Stimulated activated naive B cell treated with anti-CD40 and anti-IgM and Interleukin-4, amounts not matched to agents 10 μg/mL and 1 μg/mL and 100 μg/mL, for 72 hours (primary cell): ENCODE measurements around the gene RERE.
A peak's percentile ranks its signal among the peaks of the same experiment; 100 is the strongest.

Source experiments
- ATAC-seq, 2 donors: fragments of 150-1000 bp; cut with Tn5 transposase; replicated peaks; 2 replicates each; pipeline ENCODE4 v1.10.0; 2021; ENCODE audit warnings: moderate library complexity in 1 of 2
- DNase-seq: peaks from one replicate; pipeline ENCODE4 v3.0.0; 2021
- H3K27ac Mint-ChIP-seq: one replicate; pipeline ENCODE4 v1.8.0; 2022; ENCODE audit warnings: mild to moderate bottlenecking, mixed read lengths
- H3K27me3 Mint-ChIP-seq, 2 donors: one replicate each; pipeline ENCODE4 v1.8.0; 2022; ENCODE audit warnings: mixed read lengths in 2 of 2
- H3K36me3 Mint-ChIP-seq, 2 donors: one replicate each; pipeline ENCODE4 v1.8.0; 2022; ENCODE audit warnings: mixed read lengths in 2 of 2, mild to moderate bottlenecking in 1 of 2
- H3K4me1 Mint-ChIP-seq, 2 donors: one replicate each; pipeline ENCODE4 v1.8.0; 2022; ENCODE audit warnings: mixed read lengths in 2 of 2, mild to moderate bottlenecking in 1 of 2
- H3K4me3 Mint-ChIP-seq, 2 donors: one replicate each; pipeline ENCODE4 v1.8.0; 2022; ENCODE audit warnings: mild to moderate bottlenecking in 2 of 2, mixed read lengths in 2 of 2, moderate library complexity in 1 of 2
- H3K9me3 Mint-ChIP-seq, 2 donors: one replicate each; pipeline ENCODE4 v1.8.0; 2022; ENCODE audit warnings: mixed read lengths in 2 of 2, mild to moderate bottlenecking in 1 of 2

The RERE gene

DNA sequence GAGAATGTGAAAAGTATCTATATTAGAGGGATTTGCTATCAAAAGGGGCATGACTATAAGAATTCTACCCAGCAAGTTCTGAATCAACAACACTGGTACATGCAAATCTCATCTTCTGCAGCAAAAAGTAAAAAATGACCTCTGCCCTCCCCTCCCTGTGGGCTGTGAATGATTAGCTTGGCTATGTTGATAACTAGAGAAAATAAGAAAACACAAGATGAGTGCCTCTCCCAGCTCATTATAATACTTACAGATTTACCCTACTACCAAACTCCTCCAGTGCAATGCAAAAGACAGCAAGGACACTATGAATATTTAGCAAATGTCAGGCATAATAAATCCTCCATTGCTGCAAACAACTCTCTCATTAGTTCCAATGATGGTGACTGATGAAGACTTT is 397.1 kb downstream of the RERE start:
- Mint-ChIP-seq H3K27ac (no peak overlapping the region), H3K4me1 (peaks cover 28 to 29% of the 10 kb centered on the region in 2 donors), H3K36me3 (peaks cover 34 to 38% of the 10 kb centered on the region in 2 donors), H3K9me3 (peaks cover 5 to 6% of the 10 kb centered on the region in 2 donors), H3K27me3 (no peaks in the 10 kb centered on the region), H3K4me3 (no peak overlapping the region)
- ATAC-seq (no peak), DNase-seq (no peak)

DNA sequence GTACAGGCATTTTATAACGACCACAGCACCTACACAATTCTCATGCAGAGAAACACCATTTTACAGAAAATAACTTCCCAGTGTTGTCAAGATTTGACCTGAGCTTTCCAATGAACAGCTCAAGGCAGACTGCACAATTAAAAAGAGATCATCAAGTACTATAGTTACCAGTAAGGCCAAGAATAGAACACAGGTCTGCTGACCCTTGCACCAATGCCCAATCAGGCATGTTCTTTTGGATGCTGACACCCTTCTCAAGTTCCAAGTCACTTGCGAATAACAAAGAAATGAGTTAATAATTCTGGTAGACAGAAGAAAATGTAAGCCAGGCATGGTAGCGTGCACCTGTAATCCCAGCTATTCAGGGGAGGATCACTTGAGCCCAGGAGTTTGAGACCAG is 397.6 kb downstream of the RERE start:
- ATAC-seq (no peak), DNase-seq (no peak)
- peaks cover 29 to 36% of the 10 kb centered on the region in 2 donors for H3K36me3 Mint-ChIP-seq
- H3K4me3 Mint-ChIP-seq, result no peak overlapping the region
- no peaks in the 10 kb centered on the region for H3K27me3 Mint-ChIP-seq
- H3K27ac Mint-ChIP-seq, result no peak overlapping the region
- H3K4me1 Mint-ChIP-seq, result peaks cover 24 to 27% of the 10 kb centered on the region in 2 donors
- H3K9me3 Mint-ChIP-seq, result peaks cover 4 to 6% of the 10 kb centered on the region in 2 donors

DNA sequence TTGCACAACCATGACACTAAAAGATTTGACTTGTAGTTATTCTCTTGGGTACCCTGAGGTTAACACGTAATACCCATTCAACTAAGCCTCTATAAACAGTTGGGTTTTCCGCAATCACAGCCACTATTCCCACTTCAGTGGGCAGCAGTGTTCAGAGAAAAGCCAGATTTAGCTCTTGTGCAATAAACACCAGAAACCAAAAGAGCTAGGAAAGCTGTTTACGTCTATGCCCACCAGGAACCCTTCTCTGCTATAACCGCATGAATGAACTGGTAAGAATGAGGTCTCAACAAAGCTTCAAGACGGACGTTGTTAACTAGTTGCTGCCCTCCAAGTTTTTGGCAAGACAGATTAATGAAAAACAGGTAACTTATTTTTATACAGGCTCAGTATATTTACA is 398.3 kb downstream of the RERE start:
- Mint-ChIP-seq H3K4me3 (no peak overlapping the region), H3K27ac (no peak overlapping the region), H3K27me3 (no peaks in the 10 kb centered on the region), H3K9me3 (no peaks in the 10 kb centered on the region), H3K4me1 (peaks cover 18 to 20% of the 10 kb centered on the region in 2 donors), H3K36me3 (peaks cover 24 to 29% of the 10 kb centered on the region in 2 donors)
- no peak for DNase-seq
- ATAC-seq, result no peak

DNA sequence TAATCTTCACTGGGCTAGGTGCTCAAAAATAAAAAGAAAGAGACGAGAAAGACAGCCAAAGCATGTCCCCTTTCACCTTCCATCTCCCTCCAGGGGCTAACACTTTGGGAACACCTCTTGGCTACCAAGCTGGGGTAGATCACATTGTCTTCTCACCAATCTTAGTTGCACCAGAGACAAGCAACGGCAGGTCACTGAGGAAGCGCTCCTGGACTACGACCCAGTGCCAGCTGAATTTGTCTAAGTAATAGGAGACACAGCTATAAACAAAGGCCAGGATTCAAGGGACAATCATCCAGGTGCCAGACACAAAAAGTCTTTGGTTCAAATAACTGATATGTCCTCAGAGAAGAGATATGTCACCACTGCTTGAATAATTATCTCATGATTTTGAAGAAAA is 399.1 kb downstream of the RERE start:
- H3K27me3 Mint-ChIP-seq, result no peaks in the 10 kb centered on the region
- no peak overlapping the region for H3K27ac Mint-ChIP-seq
- ATAC-seq (no peak), DNase-seq (no peak)
- H3K4me1 Mint-ChIP-seq, result peaks cover 16 to 18% of the 10 kb centered on the region in 2 donors
- H3K9me3 Mint-ChIP-seq, result no peaks in the 10 kb centered on the region
- peaks cover 26 to 30% of the 10 kb centered on the region in 2 donors for H3K36me3 Mint-ChIP-seq
- H3K4me3 Mint-ChIP-seq, result no peak overlapping the region

DNA sequence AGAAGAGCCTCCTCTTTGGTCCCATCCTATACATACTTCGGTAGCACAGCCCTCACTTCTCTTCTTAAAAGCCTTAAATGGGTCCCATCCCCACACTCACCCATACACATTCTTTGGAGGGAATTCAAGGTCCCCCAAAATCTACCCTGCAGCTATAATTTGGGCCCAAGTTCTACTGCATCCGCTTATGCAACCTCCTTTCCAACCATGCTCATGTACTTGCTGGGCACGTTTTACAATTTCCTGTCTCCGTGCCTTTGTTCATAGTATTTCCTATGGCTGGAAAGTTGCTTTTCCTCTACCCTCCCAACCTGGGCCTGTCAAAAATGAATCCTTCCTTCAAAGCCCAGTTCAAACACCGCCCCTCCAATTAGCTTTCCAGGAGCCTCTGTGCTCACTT is 399.8 kb downstream of the RERE start:
- Mint-ChIP-seq H3K9me3 (no peaks in the 10 kb centered on the region), H3K27ac (peak overlapping the region; percentile 79), H3K36me3 (peaks cover 23 to 30% of the 10 kb centered on the region in 2 donors), H3K27me3 (no peaks in the 10 kb centered on the region), H3K4me1 (peaks cover 16 to 21% of the 10 kb centered on the region in 2 donors), H3K4me3 (no peak overlapping the region)
- no peak for ATAC-seq
- DNase-seq, result no peak

DNA sequence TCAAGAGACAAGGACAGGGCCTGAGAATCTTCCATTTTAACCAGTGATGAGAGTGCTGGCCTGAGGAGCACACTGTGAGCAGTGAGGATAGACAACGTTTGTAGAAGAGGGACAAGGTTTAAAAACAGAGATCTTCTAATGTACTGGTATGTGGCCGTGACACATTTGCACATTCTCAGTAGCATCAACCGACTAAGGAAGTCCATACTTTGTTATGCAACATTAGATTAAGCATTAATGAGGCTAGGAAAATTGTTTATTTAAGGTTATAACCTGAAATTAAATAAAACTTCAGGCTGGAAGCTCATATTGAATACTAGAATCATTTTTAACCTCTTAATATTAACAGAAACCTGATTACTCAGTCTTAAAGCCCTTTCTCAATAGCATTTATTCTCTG is 400.6 kb downstream of the RERE start:
- Mint-ChIP-seq H3K27me3 (no peaks in the 10 kb centered on the region), H3K4me1 (peaks cover 21 to 28% of the 10 kb centered on the region in 2 donors), H3K36me3 (peaks cover 23 to 34% of the 10 kb centered on the region in 2 donors), H3K4me3 (no peak overlapping the region), H3K9me3 (no peaks in the 10 kb centered on the region), H3K27ac (no peak overlapping the region)
- DNase-seq (no peak), ATAC-seq (no peak)

DNA sequence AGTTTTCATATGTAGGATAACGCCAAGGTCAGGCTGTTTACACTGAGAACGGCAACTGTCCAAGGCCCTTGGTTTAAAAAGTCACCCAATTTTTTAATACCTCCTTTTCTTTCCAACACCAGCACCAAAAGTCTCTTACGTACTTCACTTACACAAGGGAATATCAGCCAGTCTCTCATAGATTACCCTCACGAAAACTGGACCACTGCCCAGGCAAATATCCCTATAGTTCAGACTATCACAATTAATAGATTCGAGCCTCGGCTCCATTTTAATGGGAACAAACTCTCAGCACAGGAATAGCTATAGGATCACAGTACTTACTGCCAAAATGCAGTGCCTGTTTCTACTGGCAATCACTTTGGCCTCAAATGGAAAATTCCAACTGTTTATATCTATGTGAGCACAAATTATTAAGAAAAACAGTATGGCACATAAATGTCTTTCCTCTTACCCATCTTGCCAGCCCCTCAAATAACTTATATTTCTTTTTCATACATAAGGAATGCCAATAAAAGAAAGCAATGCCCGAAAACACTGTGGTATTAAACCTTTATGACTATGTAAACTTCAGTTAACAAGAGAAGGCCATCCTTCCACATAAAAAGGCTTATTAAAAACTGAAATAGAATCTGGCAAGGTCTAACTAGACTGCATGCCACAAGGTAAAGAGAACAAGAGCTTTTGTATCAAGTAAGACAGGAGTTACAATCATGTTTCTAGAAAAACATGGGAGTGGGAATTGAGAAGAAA is 401.7 kb downstream of the RERE start:
- Mint-ChIP-seq H3K36me3 (peaks cover 24 to 36% of the 10 kb centered on the region in 2 donors), H3K4me3 (no peak overlapping the region), H3K4me1 (peaks cover 22 to 32% of the 10 kb centered on the region in 2 donors), H3K27ac (peak overlapping the region; percentile 82), H3K27me3 (no peaks in the 10 kb centered on the region), H3K9me3 (no peaks in the 10 kb centered on the region)
- ATAC-seq (no peak), DNase-seq (no peak)

DNA sequence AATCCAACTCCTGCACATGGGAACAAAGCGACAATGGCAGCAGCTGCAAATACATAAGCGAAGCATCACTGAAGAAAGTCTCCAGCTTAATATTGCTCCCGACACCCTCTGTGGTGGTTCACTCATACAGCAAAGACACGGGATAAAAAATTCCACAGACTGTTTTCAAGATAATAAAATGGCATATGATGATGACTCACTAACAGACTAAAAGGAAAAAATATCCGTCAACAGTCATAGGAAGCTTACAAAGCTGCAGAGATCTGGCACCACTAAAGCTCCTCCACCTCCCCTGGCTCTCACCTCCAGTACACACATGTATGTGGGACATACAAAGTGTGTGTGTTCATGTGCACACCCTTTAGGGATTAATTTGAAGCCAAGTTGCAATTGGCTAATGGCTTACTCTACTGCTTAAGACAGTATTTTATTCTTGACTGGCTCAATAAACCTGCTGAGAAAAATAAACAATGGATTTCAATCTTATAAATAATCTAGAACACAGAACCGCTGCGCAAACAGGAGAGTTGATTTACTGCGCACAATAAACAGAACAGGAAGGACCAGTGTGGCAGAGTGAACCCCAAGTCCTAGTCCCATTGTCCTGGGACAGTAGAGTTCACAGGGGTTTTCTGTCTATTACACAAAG is 405.1 kb downstream of the RERE start:
- Mint-ChIP-seq H3K4me1 (peaks cover 31 to 60% of the 10 kb centered on the region in 2 donors), H3K27me3 (no peaks in the 10 kb centered on the region)
- ATAC-seq, result no peak

DNA sequence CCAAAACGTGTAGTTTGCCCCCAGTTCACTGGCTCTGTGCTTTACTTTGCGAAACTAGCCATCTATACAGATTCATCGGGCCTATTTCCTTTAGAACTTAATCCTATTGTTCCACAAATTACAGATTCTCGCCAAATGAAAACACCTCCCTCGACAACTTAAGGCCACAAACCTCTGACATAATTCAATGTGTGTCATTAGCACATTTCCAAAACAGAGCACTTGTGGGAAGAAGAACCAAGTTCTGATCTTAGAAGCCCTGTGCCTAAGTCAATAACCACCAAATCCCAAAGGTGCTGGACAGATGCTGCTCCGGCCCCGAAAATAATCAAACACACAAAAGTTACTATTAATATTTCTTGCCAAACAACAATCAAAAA is 405.6 kb downstream of the RERE start:
- Mint-ChIP-seq H3K27me3 (no peaks in the 10 kb centered on the region), H3K4me3 (no peak overlapping the region), H3K4me1 (peaks cover 30 to 57% of the 10 kb centered on the region in 2 donors), H3K27ac (peak overlapping the region; percentile 67), H3K9me3 (no peaks in the 10 kb centered on the region), H3K36me3 (peaks cover 20 to 41% of the 10 kb centered on the region in 2 donors)
- no peak for ATAC-seq
- DNase-seq, result no peak

More for the DNA sequence above, 405.1 kb downstream of the RERE start:
- Mint-ChIP-seq H3K27ac (peak overlapping the region; percentile 67), H3K9me3 (no peaks in the 10 kb centered on the region), H3K36me3 (peaks cover 17 to 42% of the 10 kb centered on the region in 2 donors), H3K4me3 (no peak overlapping the region)
- DNase-seq, result no peak

DNA sequence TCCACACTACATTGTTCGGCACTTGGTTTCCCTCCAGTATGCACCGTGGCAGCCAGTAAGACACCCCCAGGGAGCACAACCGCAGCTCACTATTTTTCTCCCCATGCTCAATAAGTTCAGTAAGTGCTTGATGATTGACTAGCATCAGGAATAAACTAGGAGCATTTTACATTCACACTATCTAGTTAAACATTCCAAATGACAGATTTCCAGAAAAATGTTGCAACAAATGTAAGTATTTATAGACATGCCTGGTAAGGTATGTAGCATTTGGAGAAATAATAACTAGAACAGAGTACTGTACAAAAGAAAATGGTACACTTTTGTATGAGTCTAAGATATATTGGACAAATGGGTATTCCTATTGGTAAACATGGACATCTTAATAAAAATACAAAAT is 406.6 kb downstream of the RERE start:
- Mint-ChIP-seq H3K9me3 (no peaks in the 10 kb centered on the region), H3K27ac (no peak overlapping the region), H3K4me3 (no peak overlapping the region), H3K36me3 (peaks cover 19 to 39% of the 10 kb centered on the region in 2 donors), H3K4me1 (peaks cover 27 to 50% of the 10 kb centered on the region in 2 donors), H3K27me3 (no peaks in the 10 kb centered on the region)
- DNase-seq, result no peak
- ATAC-seq, result no peak

DNA sequence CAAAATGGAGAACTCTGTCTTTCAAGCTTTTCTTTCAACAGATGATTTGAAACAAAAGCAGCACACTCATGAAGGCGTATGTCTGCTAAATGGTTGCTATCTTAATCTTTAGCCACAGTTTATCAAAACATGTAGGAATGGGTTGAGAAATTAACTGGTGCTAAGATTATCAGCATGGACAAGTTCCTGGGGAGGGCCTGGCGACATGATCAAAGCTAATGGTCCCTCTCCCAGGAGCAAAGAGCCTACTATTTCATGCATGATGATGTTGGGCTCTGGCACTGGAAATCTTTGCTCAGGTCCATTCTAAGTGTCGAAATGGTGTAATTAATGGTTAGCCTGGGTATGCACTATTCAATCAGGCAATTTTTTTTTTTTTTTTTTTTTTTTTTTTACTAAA is 407.8 kb downstream of the RERE start:
- peak in 1 of 2 donors; percentile 18 for ATAC-seq
- no peaks in the 10 kb centered on the region for H3K9me3 Mint-ChIP-seq
- peaks cover 21 to 39% of the 10 kb centered on the region in 2 donors for H3K36me3 Mint-ChIP-seq
- H3K4me1 Mint-ChIP-seq, result peaks cover 26 to 45% of the 10 kb centered on the region in 2 donors
- H3K27me3 Mint-ChIP-seq, result no peaks in the 10 kb centered on the region
- DNase-seq, result no peak
- H3K27ac Mint-ChIP-seq, result peak overlapping the region; percentile 68
- no peak overlapping the region for H3K4me3 Mint-ChIP-seq

DNA sequence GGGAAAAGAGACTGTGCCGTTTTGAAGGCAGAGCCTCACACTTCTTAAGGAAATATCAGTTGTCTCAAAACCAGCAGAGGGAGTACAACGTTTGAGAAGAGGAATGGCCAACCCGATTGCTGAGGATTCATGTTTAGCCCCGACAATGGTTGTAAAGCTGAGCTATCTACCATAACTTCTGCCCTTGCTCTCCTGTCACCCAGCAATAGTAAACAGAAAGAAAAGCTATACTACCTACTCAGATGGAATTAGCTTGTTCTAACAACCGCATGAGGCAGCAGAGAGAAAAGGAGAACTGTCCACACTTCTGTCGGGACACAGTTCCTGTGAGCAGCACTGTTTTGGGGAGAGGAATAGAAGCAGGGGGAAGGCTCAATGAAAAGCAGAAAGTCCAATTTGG is 408.3 kb downstream of the RERE start:
- H3K27me3 Mint-ChIP-seq, result no peaks in the 10 kb centered on the region
- peak overlapping the region; percentile 68 for H3K27ac Mint-ChIP-seq
- H3K9me3 Mint-ChIP-seq, result no peaks in the 10 kb centered on the region
- H3K36me3 Mint-ChIP-seq, result peaks cover 22 to 40% of the 10 kb centered on the region in 2 donors
- DNase-seq (no peak), ATAC-seq (peak; percentile 81 to 83)
- H3K4me3 Mint-ChIP-seq, result peak overlapping the region in 1 of 2 donors; percentile 12
- H3K4me1 Mint-ChIP-seq, result peaks cover 27 to 46% of the 10 kb centered on the region in 2 donors

DNA sequence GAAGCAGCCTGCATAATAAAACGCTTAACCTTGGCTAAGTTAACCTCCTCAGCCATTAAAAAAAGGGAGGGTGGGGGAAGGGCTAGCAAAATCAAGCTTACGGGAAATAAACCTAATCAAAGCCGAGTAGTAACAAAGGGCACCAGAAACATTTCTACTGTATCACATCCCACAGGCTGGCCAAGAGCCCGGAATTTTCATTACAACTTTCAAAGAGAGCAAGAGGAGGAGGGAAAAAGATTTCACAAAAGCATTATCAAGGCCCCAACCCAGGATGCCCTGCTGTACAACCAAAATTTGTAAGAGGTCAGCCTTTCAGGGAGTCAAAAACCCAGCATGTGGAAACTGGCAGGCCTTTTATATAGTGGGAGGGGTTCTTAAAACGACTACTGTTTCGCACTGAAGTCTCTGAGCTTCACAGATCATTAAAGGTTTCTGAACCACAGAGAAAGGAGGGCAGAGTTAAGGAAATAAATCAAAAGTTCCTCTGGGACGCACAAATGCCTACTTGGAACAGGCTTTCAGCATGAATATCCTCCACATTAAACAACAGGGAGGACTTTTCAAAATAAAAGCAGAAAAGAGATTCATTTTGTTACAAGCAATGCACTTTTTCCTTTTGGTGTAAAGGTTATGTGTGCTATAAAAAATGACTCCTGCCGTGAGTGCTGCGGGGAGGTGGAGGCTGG is 409.1 kb downstream of the RERE start:
- no peak overlapping the region for H3K4me3 Mint-ChIP-seq
- peak overlapping the region; percentile 52 for H3K27ac Mint-ChIP-seq
- no peaks in the 10 kb centered on the region for H3K27me3 Mint-ChIP-seq
- peaks cover 24 to 38% of the 10 kb centered on the region in 2 donors for H3K36me3 Mint-ChIP-seq
- no peaks in the 10 kb centered on the region for H3K9me3 Mint-ChIP-seq
- DNase-seq, result no peak
- ATAC-seq, result no peak
- peaks cover 27 to 46% of the 10 kb centered on the region in 2 donors for H3K4me1 Mint-ChIP-seq

DNA sequence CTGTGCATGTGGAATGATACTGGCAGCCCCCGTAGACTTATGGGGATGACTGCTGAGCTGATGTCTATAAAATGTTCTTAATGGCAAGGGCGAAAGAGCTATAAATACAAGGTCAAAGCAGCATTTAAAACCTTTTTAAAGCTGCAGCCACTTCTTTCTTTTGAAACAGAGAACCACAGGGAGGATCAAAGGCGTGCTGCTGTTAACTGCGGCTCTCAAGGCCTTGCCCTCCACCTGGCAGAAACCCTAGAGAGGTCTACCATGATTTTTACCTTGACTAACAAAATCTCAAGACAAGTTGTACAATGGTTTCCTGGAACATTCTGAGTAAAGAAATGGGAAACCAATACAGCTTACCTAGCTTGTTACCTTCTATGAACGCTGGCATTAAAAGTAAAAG is 409.8 kb downstream of the RERE start:
- H3K4me1 Mint-ChIP-seq, result peaks cover 27 to 43% of the 10 kb centered on the region in 2 donors
- H3K27ac Mint-ChIP-seq, result peak overlapping the region; percentile 25
- DNase-seq (no peak), ATAC-seq (no peak)
- H3K9me3 Mint-ChIP-seq, result no peaks in the 10 kb centered on the region
- H3K36me3 Mint-ChIP-seq, result peaks cover 27 to 38% of the 10 kb centered on the region in 2 donors
- H3K27me3 Mint-ChIP-seq, result no peaks in the 10 kb centered on the region
- H3K4me3 Mint-ChIP-seq, result no peak overlapping the region
